H9 (cell line): ENCODE data around the gene VASH2. TPM values are rescaled to one million over a fixed set of nuclear protein-coding genes. Genes with fewer than 3 reads are reported as not detected.

Experiments used
- DNase-seq: peaks from one replicate; pipeline ENCODE4 v3.0.0-alpha.2; 2017
- H2AFZ ChIP-seq: one replicate; pipeline ENCODE4 v1.6.1; 2013; ENCODE audit warnings: mild to moderate bottlenecking, low read length, control low read depth, moderate library complexity
- H2AK5ac ChIP-seq: 2 replicates; pipeline ENCODE4 v1.6.1; 2013; ENCODE audit warnings: low read length, control low read depth, mixed read lengths; ENCODE audit not compliant: insufficient read length
- H2BK120ac ChIP-seq: one replicate; pipeline ENCODE4 v1.6.1; 2013; ENCODE audit warnings: low read depth, mild to moderate bottlenecking, low read length, control low read depth, inconsistent platforms; ENCODE audit not compliant: poor library complexity, severe bottlenecking
- H2BK12ac ChIP-seq: 2 replicates; pipeline ENCODE4 v1.6.1; 2013; ENCODE audit warnings: low read length, control low read depth, mixed read lengths, low read depth; ENCODE audit not compliant: insufficient read length
- H2BK15ac ChIP-seq: 2 replicates; pipeline ENCODE4 v1.6.1; 2013; ENCODE audit warnings: low read depth, low read length, control low read depth
- H2BK20ac ChIP-seq: one replicate; pipeline ENCODE4 v1.6.1; 2013; ENCODE audit warnings: low read depth, mild to moderate bottlenecking, low read length, control low read depth, inconsistent platforms; ENCODE audit not compliant: poor library complexity, severe bottlenecking
- H2BK5ac ChIP-seq: 2 replicates; pipeline ENCODE4 v1.6.1; 2013; ENCODE audit warnings: low read length, control low read depth, mixed read lengths; ENCODE audit not compliant: insufficient read length
- H3K14ac ChIP-seq: 2 replicates; pipeline ENCODE4 v1.6.1; 2013; ENCODE audit warnings: low read length, control low read depth; ENCODE audit not compliant: insufficient read depth
- H3K18ac ChIP-seq: 2 replicates; pipeline ENCODE4 v1.6.1; 2013; ENCODE audit warnings: low read depth, mild to moderate bottlenecking, mixed read lengths, low read length, control low read depth; ENCODE audit not compliant: insufficient read length
- H3K23ac ChIP-seq: 2 replicates; pipeline ENCODE4 v1.6.1; 2013; ENCODE audit warnings: low read length, control low read depth, mixed read lengths, low read depth; ENCODE audit not compliant: insufficient read length
- H3K23me2 ChIP-seq: 2 replicates; pipeline ENCODE4 v1.6.1; 2013; ENCODE audit warnings: low read depth, mild to moderate bottlenecking, mixed read lengths, low read length, control low read depth; ENCODE audit not compliant: insufficient read length, poor library complexity, severe bottlenecking
- H3K27ac ChIP-seq: 2 replicates; pipeline ENCODE4 v1.5.1; 2013; ENCODE audit warnings: low read length, control low read depth, mixed read lengths, low read depth; ENCODE audit not compliant: insufficient read length
- H3K27me3 ChIP-seq: 2 replicates; pipeline ENCODE4 v1.6.1; 2013; ENCODE audit warnings: low read length, control low read depth, inconsistent platforms; ENCODE audit not compliant: insufficient read depth
- H3K4ac ChIP-seq: 2 replicates; pipeline ENCODE4 v1.6.1; 2013; ENCODE audit warnings: low read depth, mild to moderate bottlenecking, control low read depth, inconsistent platforms, low read length, moderate library complexity
- H3K4me1 ChIP-seq: 2 replicates; pipeline ENCODE4 v1.6.1; 2013; ENCODE audit warnings: low read length, control low read depth, inconsistent platforms; ENCODE audit not compliant: insufficient read depth
- H3K4me2 ChIP-seq: 2 replicates; pipeline ENCODE4 v1.6.1; 2013; ENCODE audit warnings: low read length, control low read depth, mixed read lengths; ENCODE audit not compliant: insufficient read length, insufficient read depth
- H3K56ac ChIP-seq: 2 replicates; pipeline ENCODE4 v1.6.1; 2013; ENCODE audit warnings: low read depth, mild to moderate bottlenecking, mixed read lengths, low read length, control low read depth; ENCODE audit not compliant: insufficient read length
- H3K79me1 ChIP-seq: 2 replicates; pipeline ENCODE4 v1.6.1; 2013; ENCODE audit warnings: low read depth, mild to moderate bottlenecking, moderate library complexity, low read length, control low read depth, inconsistent platforms; ENCODE audit not compliant: insufficient read depth, poor library complexity, severe bottlenecking
- H3K79me2 ChIP-seq: 2 replicates; pipeline ENCODE4 v1.6.1; 2013; ENCODE audit warnings: low read length, control low read depth, inconsistent platforms; ENCODE audit not compliant: insufficient read depth
- H3K9ac ChIP-seq: 2 replicates; pipeline ENCODE4 v1.6.1; 2013; ENCODE audit warnings: low read length, control low read depth, mixed read lengths; ENCODE audit not compliant: insufficient read length; ENCODE audit errors: extremely low read depth
- H3K9me3 ChIP-seq: one replicate; pipeline ENCODE4 v1.6.1; 2013; ENCODE audit warnings: low read depth, low read length, inconsistent platforms; ENCODE audit not compliant: control insufficient read depth
- H3T11ph ChIP-seq: one replicate; pipeline ENCODE4 v1.6.1; 2013; ENCODE audit warnings: mild to moderate bottlenecking, low read length, control low read depth, inconsistent platforms
- H4K20me1 ChIP-seq: one replicate; pipeline ENCODE4 v1.6.1; 2013; ENCODE audit not compliant: control insufficient read depth, insufficient read length, insufficient read depth
- H4K5ac ChIP-seq: 2 replicates; pipeline ENCODE4 v1.6.1; 2013; ENCODE audit warnings: low read depth, mild to moderate bottlenecking, mixed read lengths, low read length, control low read depth; ENCODE audit not compliant: insufficient read length
- H4K8ac ChIP-seq: replicated peaks from 2 replicates; pipeline ENCODE4 v1.6.1; 2013; ENCODE audit warnings: low read length, control low read depth, mixed read lengths, low read depth; ENCODE audit not compliant: insufficient read length
- H4K91ac ChIP-seq: 2 replicates; pipeline ENCODE4 v1.6.1; 2013; ENCODE audit warnings: low read depth, mild to moderate bottlenecking, moderate library complexity, mixed read lengths, low read length, control low read depth; ENCODE audit not compliant: insufficient read length
- H3K27ac Mint-ChIP-seq, 3 experiments: 2 replicates in 2 of 3; 3 replicates in 1 of 3; pipeline ENCODE4 v1.8.0; 2020 to 2021; ENCODE audit warnings: mixed read lengths in 3 of 3, mild to moderate bottlenecking in 1 of 3, moderate library complexity in 1 of 3
- H3K27me3 Mint-ChIP-seq: 2 replicates; pipeline ENCODE4 v1.8.0; 2021; ENCODE audit warnings: low read depth, mild to moderate bottlenecking, moderate library complexity, mixed read lengths
- H3K36me3 Mint-ChIP-seq, 3 experiments: 2 replicates in 2 of 3; 3 replicates in 1 of 3; pipeline ENCODE4 v1.8.0; 2020 to 2021; ENCODE audit warnings: low read depth in 3 of 3, mixed read lengths in 3 of 3; ENCODE audit not compliant: insufficient read depth in 1 of 3
- H3K4me1 Mint-ChIP-seq, 2 experiments: 2 replicates each; pipeline ENCODE4 v1.8.0; 2020; ENCODE audit warnings: mixed read lengths in 2 of 2
- H3K4me3 Mint-ChIP-seq, 2 experiments: 2 replicates in 1 of 2; 3 replicates in 1 of 2; pipeline ENCODE4 v1.8.0; 2020 to 2021; ENCODE audit warnings: mild to moderate bottlenecking in 2 of 2, mixed read lengths in 2 of 2, moderate library complexity in 1 of 2
- H3K9me3 Mint-ChIP-seq, 2 experiments: 2 replicates in 1 of 2; 3 replicates in 1 of 2; pipeline ENCODE4 v1.8.0; 2020; ENCODE audit warnings: mild to moderate bottlenecking in 2 of 2, mixed read lengths in 2 of 2, moderate library complexity in 1 of 2
- WGBS: extraction: QIAGEN DNeasy Blood & Tissue Kit; methylation state at CpG from one replicate; pipeline ENCODE4 v1.1.7; 2013; ENCODE audit warnings: missing lambda C conversion rate, low lambda C conversion rate, mixed read lengths; ENCODE audit not compliant: insufficient read length; ENCODE audit errors: extremely low coverage; 5-methylcytosine and 5-hydroxymethylcytosine counted together
- total RNA-seq: library from RNA; stranded (reverse); gene quantifications from 2 replicates; pipeline ENCODE4 v1.2.1, GENCODE V29; 2021
- TF ChIP-seq, protein P1 (sequence below): fragments of 200-600 bp; sonication (generic); conservative IDR thresholded peaks from 3 replicates; pipeline ENCODE4 v1.8.0; 2021; ENCODE audit warnings: antibody characterized with exemption, mild to moderate bottlenecking

VASH2 gene
- total RNA-seq, 1 experiment from 2014 or later: 76.1 TPM

DNA sequence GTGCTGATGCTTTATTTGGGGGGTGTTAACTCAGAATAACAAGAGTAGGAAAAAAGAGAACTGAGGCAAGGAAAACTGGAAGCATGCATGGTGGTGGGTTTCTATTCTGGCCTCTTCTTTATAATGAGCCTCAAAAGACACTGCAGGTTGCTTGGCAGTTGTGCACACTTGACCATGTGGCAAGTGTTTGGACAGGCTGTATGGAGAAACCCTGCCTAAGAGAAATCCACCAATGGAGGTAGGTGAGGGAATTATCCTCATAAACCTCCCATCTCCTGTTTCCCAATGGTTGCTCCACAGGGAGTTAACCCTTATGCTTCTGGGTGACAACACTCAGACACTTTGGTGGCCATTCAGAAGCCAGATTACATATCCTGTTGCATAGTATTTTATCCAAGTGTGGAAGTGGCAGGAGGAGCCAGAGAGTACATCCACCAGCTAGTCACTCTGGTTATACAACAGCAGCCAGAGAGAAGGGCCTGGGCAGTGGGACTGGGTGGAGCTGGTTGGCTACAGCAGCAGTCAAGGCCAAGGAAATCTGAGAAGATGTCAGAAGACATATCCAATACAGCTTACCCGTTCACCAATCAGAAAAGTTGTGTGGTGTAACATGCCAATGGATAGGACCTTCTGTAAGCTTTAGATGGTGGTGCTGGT is 16.4 kb upstream of the VASH2 start:
- Mint-ChIP-seq H3K4me1 (peaks cover 30 to 31% of the 10 kb centered on the region in 2 experiments), H3K9me3 (peaks cover 1 to 8% of the 10 kb centered on the region in 2 experiments; a peak in 3 of 5 replicates), H3K27ac (no peak overlapping the region; a peak in 1 of 7 replicates), H3K36me3 (peaks cover 0 to 9% (median 1%) of the 10 kb centered on the region in 3 experiments; a peak in 4 of 7 replicates), H3K4me3 (no peak overlapping the region; a peak in 1 of 5 replicates), H3K27me3 (peaks cover 12% of the 10 kb centered on the region)
- Histone ChIP-seq H3K18ac (no peak overlapping the region), H3K79me2 (no peaks in the 10 kb centered on the region), H3K4me1 (peaks cover 10% of the 10 kb centered on the region), H4K91ac (no peak overlapping the region), H3K56ac (no peak overlapping the region), H3K4ac (no peak overlapping the region), H3K9ac (no peak overlapping the region), H3K14ac (no peak overlapping the region), H2AK5ac (no peak overlapping the region), H2BK120ac (no peak overlapping the region), H3K23ac (no peak overlapping the region), H4K5ac (no peak overlapping the region), H3K27me3 (no peaks in the 10 kb centered on the region), H2AFZ (no peak overlapping the region), H3K79me1 (no peaks in the 10 kb centered on the region), H2BK15ac (no peak overlapping the region), H2BK20ac (no peak overlapping the region), H4K20me1 (no peaks in the 10 kb centered on the region), H3T11ph (no peak overlapping the region), H3K9me3 (no peaks in the 10 kb centered on the region), H2BK5ac (no peak overlapping the region), H4K8ac (no peak overlapping the region), H3K4me2 (no peak overlapping the region), H3K23me2 (no peaks in the 10 kb centered on the region), H3K27ac (no peak overlapping the region), H2BK12ac (no peak overlapping the region)
- WGBS: no CpG with 5 or more reads among the region's 1 CpG
- TF ChIP-seq, protein P1, sequence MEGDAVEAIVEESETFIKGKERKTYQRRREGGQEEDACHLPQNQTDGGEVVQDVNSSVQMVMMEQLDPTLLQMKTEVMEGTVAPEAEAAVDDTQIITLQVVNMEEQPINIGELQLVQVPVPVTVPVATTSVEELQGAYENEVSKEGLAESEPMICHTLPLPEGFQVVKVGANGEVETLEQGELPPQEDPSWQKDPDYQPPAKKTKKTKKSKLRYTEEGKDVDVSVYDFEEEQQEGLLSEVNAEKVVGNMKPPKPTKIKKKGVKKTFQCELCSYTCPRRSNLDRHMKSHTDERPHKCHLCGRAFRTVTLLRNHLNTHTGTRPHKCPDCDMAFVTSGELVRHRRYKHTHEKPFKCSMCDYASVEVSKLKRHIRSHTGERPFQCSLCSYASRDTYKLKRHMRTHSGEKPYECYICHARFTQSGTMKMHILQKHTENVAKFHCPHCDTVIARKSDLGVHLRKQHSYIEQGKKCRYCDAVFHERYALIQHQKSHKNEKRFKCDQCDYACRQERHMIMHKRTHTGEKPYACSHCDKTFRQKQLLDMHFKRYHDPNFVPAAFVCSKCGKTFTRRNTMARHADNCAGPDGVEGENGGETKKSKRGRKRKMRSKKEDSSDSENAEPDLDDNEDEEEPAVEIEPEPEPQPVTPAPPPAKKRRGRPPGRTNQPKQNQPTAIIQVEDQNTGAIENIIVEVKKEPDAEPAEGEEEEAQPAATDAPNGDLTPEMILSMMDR: no peak
- no peak for DNase-seq
